Brain microvascular endothelial cell (primary cell): Measurements from ENCODE around the gene C12orf75.

ENCODE experiments used
- DNase-seq: peaks from one replicate; pipeline ENCODE4 v3.0.0-alpha.2; 2020
- H3K27ac ChIP-seq: fragments of 250-450 bp; sonication (Bioruptor Pico); 2 replicates; pipeline ENCODE4 v1.5.1; 2020; ENCODE audit warnings: mild to moderate bottlenecking, moderate library complexity
- H3K27me3 ChIP-seq: fragments of 250-450 bp; sonication (Bioruptor Pico); replicated peaks from 2 replicates; pipeline ENCODE4 v1.5.1; 2020; ENCODE audit warnings: mild to moderate bottlenecking
- H3K36me3 ChIP-seq: fragments of 250-450 bp; sonication (Bioruptor Pico); replicated peaks from 2 replicates; pipeline ENCODE4 v1.5.1; 2020; ENCODE audit warnings: mild to moderate bottlenecking
- H3K4me3 ChIP-seq: 2 replicates; pipeline ENCODE4 v1.5.1; 2011; ENCODE audit warnings: low read depth, mild to moderate bottlenecking, control low read depth, low read length, moderate library complexity
- CTCF ChIP-seq: IDR thresholded peaks from 2 replicates; pipeline ENCODE4 v1.5.1; 2011; ENCODE audit warnings: low read depth, mild to moderate bottlenecking, moderate library complexity, low read length, control low read depth, inconsistent platforms; ENCODE audit errors: missing control alignments
- in situ Hi-C: cut with HindIII; loops from 2 replicates; pipeline ENCODE4 v1.10.0; 2017; ENCODE audit warnings: low sequenced_read_pairs, low pct_ligation_motif_present

C12orf75 gene

GRCh38 chr12:105332925-105333324 lies 2.4 kb downstream of the C12orf75 start:
- TF ChIP-seq CTCF = no peak
- no peaks in the 10 kb centered on the region for H3K27me3 ChIP-seq
- H3K36me3 ChIP-seq = no peaks in the 10 kb centered on the region
- no peak for DNase-seq
- H3K4me3 ChIP-seq = no peak overlapping the region
- in situ Hi-C loops = no loop called here
- H3K27ac ChIP-seq = no peak overlapping the region

GRCh38 chr12:105334001-105334400 lies 3.5 kb downstream of the C12orf75 start:
- no peak for TF ChIP-seq CTCF
- H3K27ac ChIP-seq = peak overlapping the region; percentile 85
- DNase-seq = peak; percentile 79
- in situ Hi-C loops = no loop called here
- no peaks in the 10 kb centered on the region for H3K36me3 ChIP-seq
- no peaks in the 10 kb centered on the region for H3K27me3 ChIP-seq
- no peak overlapping the region for H3K4me3 ChIP-seq

GRCh38 chr12:105334582-105334981 lies 4.1 kb downstream of the C12orf75 start:
- Histone ChIP-seq H3K27ac (peak overlapping the region; percentile 85), H3K4me3 (peak overlapping the region; percentile 20)
- in situ Hi-C loops = no loop called here

GRCh38 chr12:105335856-105336255 lies 5.4 kb downstream of the C12orf75 start:
- TF ChIP-seq CTCF = no peak
- Histone ChIP-seq H3K36me3 (no peaks in the 10 kb centered on the region), H3K27me3 (no peaks in the 10 kb centered on the region), H3K27ac (peak overlapping the region; percentile 38), H3K4me3 (no peak overlapping the region)
- no peak for DNase-seq
- in situ Hi-C loops = no loop called here

More at GRCh38 chr12:105334582-105334981, 4.1 kb downstream of the C12orf75 start:
- peak; percentile 68 for DNase-seq
- TF ChIP-seq CTCF = no peak
- Histone ChIP-seq H3K36me3 (no peaks in the 10 kb centered on the region), H3K27me3 (no peaks in the 10 kb centered on the region)

GRCh38 chr12:105336411-105336810 lies 5.9 kb downstream of the C12orf75 start:
- no peak overlapping the region for H3K4me3 ChIP-seq
- no peak for DNase-seq
- no peak overlapping the region for H3K27ac ChIP-seq
- H3K27me3 ChIP-seq = no peaks in the 10 kb centered on the region
- in situ Hi-C loops = no loop called here
- TF ChIP-seq CTCF = no peak
- no peaks in the 10 kb centered on the region for H3K36me3 ChIP-seq

GRCh38 chr12:105337391-105337790 lies 6.9 kb downstream of the C12orf75 start:
- no peak for TF ChIP-seq CTCF
- Histone ChIP-seq H3K4me3 (no peak overlapping the region), H3K36me3 (no peaks in the 10 kb centered on the region), H3K27me3 (no peaks in the 10 kb centered on the region), H3K27ac (no peak overlapping the region)
- DNase-seq = no peak
- in situ Hi-C loops = no loop called here
